ENCODE measurements around the gene GRIK4.

GRIK4 gene

GRCh38 chr11:120568572-120569307, 57.2 kb downstream of the GRIK4 start:
- in situ Hi-C loops (cut with MboI; ENCODE audit: low sequenced_read_pairs, unreplicated experiment) = no loop called here

DNA sequence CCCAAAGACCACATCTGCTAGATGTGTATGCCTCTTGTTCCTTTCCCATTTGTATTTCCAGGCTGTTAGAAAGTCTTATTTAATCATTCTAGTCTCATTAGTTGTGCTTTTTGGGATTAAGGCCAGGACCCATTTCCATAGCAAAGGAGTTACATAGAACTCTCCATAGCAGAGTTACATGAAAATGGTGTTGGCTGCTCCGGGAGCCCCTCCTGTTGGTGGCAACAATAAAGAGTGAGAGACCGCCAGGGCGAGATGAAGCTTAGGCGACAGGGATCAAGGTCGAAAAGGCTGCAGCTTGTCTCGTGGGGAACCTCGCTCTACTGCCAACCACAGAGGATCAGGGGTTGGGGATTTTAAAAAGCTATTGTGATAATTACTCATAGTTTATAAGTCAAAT, 58.3 kb downstream of the GRIK4 start:
- no peak for DNase-seq (ENCODE audit: low spot score)
- TF ChIP-seq, protein P1, sequence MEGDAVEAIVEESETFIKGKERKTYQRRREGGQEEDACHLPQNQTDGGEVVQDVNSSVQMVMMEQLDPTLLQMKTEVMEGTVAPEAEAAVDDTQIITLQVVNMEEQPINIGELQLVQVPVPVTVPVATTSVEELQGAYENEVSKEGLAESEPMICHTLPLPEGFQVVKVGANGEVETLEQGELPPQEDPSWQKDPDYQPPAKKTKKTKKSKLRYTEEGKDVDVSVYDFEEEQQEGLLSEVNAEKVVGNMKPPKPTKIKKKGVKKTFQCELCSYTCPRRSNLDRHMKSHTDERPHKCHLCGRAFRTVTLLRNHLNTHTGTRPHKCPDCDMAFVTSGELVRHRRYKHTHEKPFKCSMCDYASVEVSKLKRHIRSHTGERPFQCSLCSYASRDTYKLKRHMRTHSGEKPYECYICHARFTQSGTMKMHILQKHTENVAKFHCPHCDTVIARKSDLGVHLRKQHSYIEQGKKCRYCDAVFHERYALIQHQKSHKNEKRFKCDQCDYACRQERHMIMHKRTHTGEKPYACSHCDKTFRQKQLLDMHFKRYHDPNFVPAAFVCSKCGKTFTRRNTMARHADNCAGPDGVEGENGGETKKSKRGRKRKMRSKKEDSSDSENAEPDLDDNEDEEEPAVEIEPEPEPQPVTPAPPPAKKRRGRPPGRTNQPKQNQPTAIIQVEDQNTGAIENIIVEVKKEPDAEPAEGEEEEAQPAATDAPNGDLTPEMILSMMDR (IDR thresholded peaks at IDR 0.05; ENCODE audit: borderline replicate concordance, control extremely low read depth, extremely low read depth, insufficient read depth, missing control alignments) = no peak
- in situ Hi-C loops (cut with MboI; ENCODE audit: low sequenced_read_pairs, unreplicated experiment) = no loop called here

More at GRCh38 chr11:120568572-120569307, 57.2 kb downstream of the GRIK4 start:
- TF ChIP-seq, protein P1 (IDR thresholded peaks at IDR 0.05; ENCODE audit: borderline replicate concordance, control extremely low read depth, extremely low read depth, insufficient read depth, missing control alignments) = no peak
- DNase-seq (ENCODE audit: low spot score) = no peak

DNA sequence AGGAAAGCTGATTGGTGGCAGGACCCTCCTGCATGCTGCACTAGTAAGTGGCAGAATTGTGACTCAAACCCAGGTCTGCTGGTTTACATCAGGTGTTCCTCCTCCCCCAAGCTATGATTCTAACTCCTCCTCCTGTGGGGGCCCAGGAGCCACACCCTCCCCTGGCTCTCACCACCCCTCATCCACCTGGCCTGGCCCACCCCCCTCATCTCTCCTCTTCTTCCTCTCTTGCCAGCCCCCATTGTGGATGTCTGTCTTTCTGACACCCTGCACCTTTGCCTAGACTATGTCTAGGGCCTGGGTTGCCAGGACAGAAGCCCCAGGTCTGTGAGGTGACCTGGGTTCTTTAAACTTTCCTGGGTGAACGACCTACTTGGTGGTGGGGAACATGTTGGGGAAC, 59.9 kb downstream of the GRIK4 start:
- DNase-seq (ENCODE audit: low spot score) = no peak
- TF ChIP-seq, protein P1 (IDR thresholded peaks at IDR 0.05; ENCODE audit: borderline replicate concordance, control extremely low read depth, extremely low read depth, insufficient read depth, missing control alignments) = no peak
- in situ Hi-C loops (cut with MboI; ENCODE audit: low sequenced_read_pairs, unreplicated experiment) = no loop called here

DNA sequence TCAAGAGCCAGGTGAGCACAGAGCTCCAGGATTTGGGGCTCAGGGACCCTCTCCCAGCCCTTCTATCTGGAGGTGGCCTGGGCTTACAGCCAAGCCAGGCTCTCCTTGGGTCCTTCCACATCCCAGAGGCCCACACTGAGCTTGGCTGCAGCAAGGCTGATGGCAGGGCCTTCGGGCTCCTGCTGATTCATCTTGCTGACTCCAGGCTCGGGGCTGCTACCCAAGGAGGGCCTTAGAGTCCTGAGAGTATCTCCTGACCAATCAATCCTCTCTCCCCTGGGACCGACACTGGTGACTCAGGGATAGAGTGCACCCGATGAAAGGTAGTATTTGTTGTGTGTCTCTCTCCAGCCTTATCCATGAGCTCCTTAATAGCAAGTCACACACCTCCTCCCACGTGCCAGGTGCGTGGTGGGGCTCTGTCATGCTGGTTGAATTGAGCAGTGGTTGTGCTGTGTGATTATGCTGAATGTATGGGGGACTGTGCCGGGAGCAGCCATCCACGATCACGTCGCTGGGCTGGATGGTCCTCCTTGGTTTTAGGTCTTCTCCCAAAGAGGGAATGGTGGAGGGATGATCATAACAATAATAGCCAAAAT, 62.3 kb downstream of the GRIK4 start:
- in situ Hi-C loops (cut with MboI; ENCODE audit: low sequenced_read_pairs, unreplicated experiment) = no loop called here
- DNase-seq (ENCODE audit: low spot score) = no peak
- TF ChIP-seq, protein P1 (IDR thresholded peaks at IDR 0.05; ENCODE audit: borderline replicate concordance, control extremely low read depth, extremely low read depth, insufficient read depth, missing control alignments) = no peak

DNA sequence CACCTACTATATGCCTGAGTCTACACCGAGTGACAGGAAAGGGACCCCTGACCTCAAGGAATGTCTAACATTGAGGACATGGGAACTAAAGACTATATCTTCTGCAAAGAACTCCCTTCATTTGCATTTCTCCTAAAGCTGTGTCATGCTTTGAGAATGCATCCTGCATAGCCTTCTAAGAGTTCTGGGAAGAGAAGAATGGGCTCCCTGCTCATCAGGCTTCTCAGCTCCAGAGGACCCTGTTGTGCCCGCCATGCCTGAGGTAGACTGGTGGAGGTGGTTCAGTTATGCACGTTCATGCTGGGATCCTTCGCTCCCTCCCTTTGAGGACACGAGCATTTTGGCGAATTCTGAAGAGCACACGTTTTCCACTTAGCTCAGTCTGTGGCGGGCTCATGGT, 63.3 kb downstream of the GRIK4 start:
- TF ChIP-seq, protein P1 (IDR thresholded peaks at IDR 0.05; ENCODE audit: borderline replicate concordance, control extremely low read depth, extremely low read depth, insufficient read depth, missing control alignments) = no peak
- no peak for DNase-seq (ENCODE audit: low spot score)
- in situ Hi-C loops (cut with MboI; ENCODE audit: low sequenced_read_pairs, unreplicated experiment) = no loop called here

GRCh38 chr11:120575461-120575860, 63.9 kb downstream of the GRIK4 start:
- TF ChIP-seq, protein P1 (IDR thresholded peaks at IDR 0.05; ENCODE audit: borderline replicate concordance, control extremely low read depth, extremely low read depth, insufficient read depth, missing control alignments) = no peak
- DNase-seq (ENCODE audit: low spot score) = no peak
- in situ Hi-C loops (cut with MboI; ENCODE audit: low sequenced_read_pairs, unreplicated experiment) = no loop called here

Measured in GM13976 (cell line).